AG08395 (cell line): ENCODE results near the gene SPAST.
"Not testable (repeated sequence)": the region's sequence is repeated elsewhere in the genome, so short reads cannot be mapped to it uniquely, and the experiment has no call there.

Experiments
- DNase-seq: peaks from one replicate; pipeline ENCODE4 v3.0.0; 2012; ENCODE audit warnings: mixed read lengths, low spot score

SPAST gene, protein sequence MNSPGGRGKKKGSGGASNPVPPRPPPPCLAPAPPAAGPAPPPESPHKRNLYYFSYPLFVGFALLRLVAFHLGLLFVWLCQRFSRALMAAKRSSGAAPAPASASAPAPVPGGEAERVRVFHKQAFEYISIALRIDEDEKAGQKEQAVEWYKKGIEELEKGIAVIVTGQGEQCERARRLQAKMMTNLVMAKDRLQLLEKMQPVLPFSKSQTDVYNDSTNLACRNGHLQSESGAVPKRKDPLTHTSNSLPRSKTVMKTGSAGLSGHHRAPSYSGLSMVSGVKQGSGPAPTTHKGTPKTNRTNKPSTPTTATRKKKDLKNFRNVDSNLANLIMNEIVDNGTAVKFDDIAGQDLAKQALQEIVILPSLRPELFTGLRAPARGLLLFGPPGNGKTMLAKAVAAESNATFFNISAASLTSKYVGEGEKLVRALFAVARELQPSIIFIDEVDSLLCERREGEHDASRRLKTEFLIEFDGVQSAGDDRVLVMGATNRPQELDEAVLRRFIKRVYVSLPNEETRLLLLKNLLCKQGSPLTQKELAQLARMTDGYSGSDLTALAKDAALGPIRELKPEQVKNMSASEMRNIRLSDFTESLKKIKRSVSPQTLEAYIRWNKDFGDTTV

GRCh38 chr2:32063310-32064020 is at the start of gene SPAST:
TSS of gene SPAST (plus strand) at chr2:32063556. CDS start at chr2:32063832, 276 bp downstream.
- peak; percentile 99 for DNase-seq

DNA sequence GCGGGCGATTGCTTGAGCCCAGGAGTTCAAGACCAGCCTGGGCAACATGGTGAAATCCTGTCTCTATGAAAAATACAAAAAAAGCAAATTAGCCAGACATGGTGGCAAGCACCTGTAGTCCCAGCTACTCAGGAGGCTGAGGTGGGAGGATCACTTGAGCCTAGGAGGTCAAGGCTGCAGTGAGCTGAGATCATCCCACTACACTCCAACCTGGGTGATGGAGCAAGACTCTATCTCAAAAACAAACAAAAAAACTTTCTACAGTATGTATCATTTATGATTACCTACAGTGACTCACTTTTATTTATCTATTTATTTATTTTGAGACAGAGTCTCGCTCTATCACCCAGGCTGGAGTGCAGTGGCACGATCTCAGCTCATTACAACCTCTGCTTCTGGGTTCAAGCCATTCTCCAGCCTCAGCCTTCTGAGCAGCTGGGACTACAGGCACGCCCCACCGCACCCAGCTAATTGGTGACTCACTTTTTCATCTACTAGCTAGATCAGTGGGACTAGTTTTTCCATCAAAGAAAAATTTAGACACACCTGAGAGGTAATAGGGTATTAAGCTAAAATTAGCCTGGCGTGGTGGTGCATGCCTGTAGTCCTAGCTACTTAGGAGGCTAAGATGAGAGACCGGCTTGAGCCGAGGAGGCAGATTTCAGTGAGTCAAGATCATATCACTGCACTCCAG is 44.4 kb upstream of the SPAST start:
- not testable (repeated sequence) for DNase-seq

DNA sequence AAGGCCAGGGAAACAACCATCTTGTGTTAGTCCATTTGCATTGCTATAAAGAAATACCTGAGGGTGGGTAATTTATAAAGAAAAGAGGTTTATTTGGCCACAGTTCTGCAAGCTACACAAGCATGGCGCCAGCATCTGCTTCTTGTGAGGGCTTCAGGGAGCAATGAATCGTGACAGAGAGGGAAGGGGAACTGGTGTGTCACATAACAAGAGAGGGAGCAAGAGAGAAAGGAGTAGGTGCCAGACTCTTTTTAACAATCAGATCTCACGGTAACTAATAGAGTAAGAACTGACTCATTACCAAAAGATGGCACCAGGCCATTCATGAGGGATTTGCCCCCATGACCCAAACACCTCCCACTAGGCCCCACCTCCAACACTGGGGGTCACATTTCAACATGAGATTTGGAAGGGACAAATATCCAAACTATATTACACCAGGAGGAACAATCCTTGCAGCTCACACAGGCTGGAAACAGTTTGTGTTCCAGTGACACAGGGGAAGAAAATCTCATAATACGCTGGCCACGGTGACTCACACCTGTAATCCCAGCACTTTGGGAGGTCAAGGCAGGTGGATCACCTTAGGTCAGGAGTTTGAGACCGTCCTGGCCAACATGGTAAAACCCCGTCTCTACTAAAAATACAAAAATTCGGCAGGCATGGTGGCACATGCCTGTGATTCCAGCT is 29.0 kb upstream of the SPAST start:
- not testable (repeated sequence) for DNase-seq

GRCh38 chr2:32039447-32040219 is 23.7 kb upstream of the SPAST start, which contains the start of gene DPY30:
TSS of gene DPY30 (minus strand) at chr2:32039805. CDS start at chr2:32039456, 349 bp downstream.
- peak; percentile 96 for DNase-seq

GRCh38 chr2:32043561-32043960 is 19.8 kb upstream of the SPAST start:
- no peak for DNase-seq

DNA sequence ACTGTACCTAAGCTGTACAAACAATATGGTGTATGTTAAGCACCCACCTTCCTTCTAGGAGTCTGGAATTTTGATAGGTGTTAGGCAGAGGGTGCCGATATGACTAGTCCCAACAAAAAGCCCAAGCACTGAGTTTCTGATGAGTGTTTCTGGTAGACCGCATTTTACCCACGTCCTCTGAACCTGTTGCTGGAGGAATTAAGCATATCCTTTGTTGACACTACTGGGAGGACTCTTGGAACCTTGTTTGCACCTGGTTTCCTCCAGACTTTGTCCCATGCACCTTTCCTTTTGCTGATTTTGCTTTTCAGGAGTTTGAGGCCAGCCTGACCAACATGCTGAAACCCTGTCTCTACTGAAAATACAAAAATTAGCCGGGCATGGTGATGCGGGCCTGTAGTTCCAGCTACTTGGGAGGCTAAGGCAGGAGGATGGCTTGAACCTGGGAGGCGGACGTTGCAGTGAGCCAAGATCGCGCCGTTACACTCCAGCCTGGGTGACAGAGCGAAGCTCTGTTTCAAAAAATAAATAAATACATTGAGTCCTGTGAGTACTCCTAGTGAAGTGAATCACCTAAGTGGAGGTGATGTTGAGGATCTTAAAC is 11.4 kb upstream of the SPAST start:
- no peak for DNase-seq

- not testable (repeated sequence) for DNase-seq
These were observed 8.8 kb upstream of the SPAST start for GRCh38 chr2:32054583-32054982.

DNA sequence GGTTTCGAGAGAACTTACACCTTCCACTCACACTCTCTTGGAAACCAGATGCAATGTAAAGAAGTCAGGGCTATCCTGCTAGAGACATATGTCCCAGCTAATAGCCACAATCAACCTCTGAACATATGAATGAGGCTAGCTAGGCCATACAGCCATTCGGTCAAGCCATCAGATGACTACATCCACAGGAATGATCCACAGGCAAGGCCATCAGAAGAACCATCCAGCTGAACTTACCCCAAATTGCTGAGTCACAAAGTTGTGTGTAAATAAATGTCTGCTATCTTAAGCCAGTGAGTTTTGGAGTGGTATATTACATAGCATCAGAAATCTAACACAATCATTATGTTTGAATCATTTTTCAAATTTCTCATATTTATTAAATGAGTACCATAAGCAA is 5.2 kb upstream of the SPAST start:
- peak; percentile 17 for DNase-seq

DNA sequence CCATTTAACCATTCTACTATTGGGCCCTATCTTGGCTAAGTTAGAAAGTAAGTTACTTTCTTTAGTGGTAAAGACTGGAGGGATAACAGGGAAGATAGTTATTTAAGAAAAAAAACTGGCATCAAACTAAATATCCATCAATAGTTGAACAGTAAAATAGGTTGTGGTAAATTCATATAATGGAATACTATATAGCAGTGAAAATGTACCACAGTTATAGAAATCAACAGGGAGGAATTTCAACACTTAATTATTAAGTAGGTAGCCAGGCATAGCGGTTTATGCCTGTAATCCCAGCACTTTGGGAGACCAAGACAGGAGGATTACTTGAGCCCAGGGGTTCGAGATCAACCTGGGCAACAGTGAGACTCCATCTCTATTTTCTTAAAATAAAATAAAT is 3.1 kb upstream of the SPAST start:
- no peak for DNase-seq

GRCh38 chr2:32061430-32061829 is 1.9 kb upstream of the SPAST start:
- DNase-seq: no peak

GRCh38 chr2:32061973-32062861 is 1.1 kb upstream of the SPAST start:
- peak; percentile 12 for DNase-seq

GRCh38 chr2:32064021-32064601 is 755 bp downstream of the SPAST start:
- peak; percentile 6 for DNase-seq

GRCh38 chr2:32064713-32065112 is 1.4 kb downstream of the SPAST start:
- no peak for DNase-seq

DNA sequence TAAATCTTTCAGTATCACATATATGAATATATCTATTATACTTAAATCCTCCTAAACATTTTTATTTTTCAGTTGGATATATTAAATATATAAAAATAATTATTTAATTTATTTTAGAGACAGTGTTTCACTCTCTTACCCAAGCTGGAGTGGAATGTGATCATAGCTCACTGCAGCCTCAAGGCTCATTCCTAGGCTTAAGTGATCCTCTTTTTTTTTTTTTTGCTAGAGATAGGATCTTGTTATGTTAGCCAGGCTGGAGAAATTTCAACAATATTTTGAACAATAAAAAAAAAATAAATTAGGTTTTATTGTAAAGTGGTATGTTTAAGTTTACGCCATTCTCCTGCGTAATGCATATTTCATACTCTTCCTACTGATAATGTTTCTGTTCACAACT is 4.2 kb downstream of the SPAST start:
- DNase-seq: no peak

GRCh38 chr2:32074134-32074506 is 10.8 kb downstream of the SPAST start:
- DNase-seq: no peak

GRCh38 chr2:32095671-32096070 is 32.3 kb downstream of the SPAST start:
- no peak for DNase-seq

- no peak for DNase-seq
These were observed 44.8 kb downstream of the SPAST start for GRCh38 chr2:32108111-32108510.

DNA sequence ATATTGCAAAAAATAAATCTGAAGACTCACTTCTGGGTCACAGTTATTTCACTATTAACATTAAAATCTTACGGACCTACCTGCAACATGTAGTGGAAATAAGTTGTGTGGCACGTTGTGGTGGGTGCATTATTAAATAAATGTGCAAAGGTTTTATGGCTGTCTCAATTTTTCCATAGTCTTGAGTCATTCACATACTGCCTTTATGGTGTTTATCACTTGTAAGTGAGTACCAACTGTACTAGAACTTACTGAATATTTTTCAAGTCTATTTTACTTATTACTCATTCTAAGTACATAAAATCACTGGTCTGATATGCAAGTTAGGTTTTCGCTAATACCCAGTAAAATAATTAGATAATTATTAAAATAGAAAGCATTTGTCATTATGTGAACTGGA is 54.7 kb downstream of the SPAST start:
- DNase-seq: no peak

- DNase-seq: no peak
These were observed 55.8 kb downstream of the SPAST start for GRCh38 chr2:32119161-32119560.
